NOMO-1 treated with DMSO at 0.1 percent for 48 hours (cell line): ENCODE data around the gene PARVA.
"Not testable (repeated sequence)": the region's sequence is repeated elsewhere in the genome, so short reads cannot be mapped to it uniquely, and the experiment has no call there.

Source experiments
- DNase-seq: peaks from one replicate; lab custom pipeline; 2025; ENCODE audit not compliant: unreplicated experiment; lab: John Stamatoyannopoulos, UW

Gene PARVA

GRCh38 chr11:12496181-12497025, 119.0 kb downstream of the PARVA start:
- no peak for DNase-seq

DNA sequence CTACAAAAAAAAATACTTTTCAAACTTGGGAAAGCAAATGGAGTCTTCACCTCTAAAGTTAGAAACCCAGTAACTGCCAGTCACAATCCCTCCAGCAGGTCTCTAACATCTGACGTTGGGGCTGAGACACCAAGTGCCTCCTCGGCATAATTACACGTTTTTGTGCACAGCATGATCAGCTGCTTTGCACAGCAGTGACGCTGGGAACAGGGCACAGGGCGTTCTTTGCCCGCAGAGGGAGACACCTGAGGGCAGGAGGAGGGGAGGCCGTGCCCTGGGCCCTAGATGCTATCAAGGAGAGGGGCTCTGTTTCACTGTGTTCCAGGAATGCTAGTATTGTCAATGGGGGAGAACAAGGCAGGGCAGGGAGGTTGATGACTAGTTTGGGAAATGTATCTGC, 120.1 kb downstream of the PARVA start:
- DNase-seq: no peak

- DNase-seq: no peak
These were observed 121.7 kb downstream of the PARVA start for GRCh38 chr11:12499071-12499470.

DNA sequence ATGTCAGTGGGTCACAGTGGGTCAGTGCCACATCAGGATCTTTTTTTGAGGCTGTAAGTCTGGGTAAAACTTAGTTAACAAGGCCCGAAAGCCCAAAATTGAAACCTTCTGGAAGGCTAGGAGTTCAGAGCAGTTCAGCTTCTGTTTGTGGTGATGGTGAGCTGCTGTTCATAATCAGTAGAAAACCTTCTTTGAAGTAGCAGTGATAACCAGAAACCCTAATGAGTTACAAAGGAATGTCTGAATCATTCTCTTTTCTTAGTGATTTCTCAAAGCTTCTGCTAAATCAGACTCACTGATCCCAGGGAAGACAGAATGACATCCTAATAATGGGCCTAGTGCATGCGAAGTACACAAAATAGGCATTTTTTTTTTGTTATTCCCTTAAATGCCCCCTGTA, 124.7 kb downstream of the PARVA start:
- DNase-seq: no peak

GRCh38 chr11:12503039-12503484, 125.7 kb downstream of the PARVA start:
- no peak for DNase-seq

DNA sequence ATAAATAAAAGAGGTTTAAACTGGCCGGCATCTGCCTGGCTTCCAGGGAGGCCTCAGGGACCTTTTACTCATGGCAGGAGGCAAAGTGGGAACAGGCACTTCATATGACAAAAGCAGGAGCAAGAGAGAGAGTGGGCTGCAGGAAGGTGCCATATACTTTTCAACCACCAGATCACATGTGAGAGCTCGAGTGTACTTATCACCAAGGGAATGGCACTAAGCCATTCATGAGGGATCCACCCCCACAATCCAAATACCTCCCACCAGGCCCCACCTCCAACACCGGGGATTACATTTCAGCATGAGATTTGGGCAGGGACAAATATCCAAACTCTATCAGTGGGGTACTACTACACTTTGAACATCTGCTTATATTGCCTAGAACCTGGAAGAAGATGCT, 126.5 kb downstream of the PARVA start:
- DNase-seq: no peak

DNA sequence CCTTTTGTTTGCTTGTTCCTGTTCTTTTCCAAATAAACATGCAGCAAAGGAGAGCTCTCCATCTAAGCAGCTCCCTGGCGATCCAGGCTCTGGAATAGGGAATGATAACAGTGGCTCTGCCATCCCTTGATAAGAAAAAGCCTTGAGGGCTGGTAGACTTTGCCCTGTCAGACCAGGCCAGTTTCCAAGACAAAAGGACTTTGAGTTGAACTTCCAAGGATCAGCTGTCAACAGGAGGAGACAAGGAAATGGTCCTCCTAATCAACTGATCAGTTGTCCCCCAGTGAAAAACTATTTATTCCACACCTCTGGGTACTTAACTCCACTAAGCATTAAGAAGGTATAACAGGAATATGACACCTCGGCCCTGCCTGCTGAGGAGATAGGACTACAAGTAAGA, 127.8 kb downstream of the PARVA start:
- DNase-seq: no peak

DNA sequence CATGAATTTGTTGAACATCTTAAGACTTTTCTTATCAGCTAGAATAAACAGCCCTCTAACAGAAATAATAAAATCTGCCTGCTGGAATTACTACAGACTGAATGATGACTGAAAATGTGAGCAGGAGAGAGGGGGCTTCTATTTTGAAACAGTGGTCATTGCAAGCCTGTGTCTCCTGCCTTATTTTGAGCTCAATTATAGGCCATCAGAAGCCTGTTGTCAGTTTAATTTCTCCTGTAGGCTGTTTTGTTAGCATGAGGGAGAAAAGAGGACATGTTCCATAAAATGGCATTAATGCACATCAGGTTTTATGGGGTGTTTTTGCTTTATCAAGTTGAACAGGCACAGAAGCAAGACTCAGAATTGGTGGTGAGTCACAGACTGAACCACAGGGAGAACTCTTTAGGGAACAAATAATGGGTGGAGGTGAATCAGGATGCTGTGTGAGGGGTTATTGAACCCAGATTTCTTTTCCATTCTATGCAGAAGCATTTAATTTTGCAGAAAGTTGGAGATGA, 129.1 kb downstream of the PARVA start:
- DNase-seq: no peak

GRCh38 chr11:12507391-12507790, 130.0 kb downstream of the PARVA start:
- DNase-seq: no peak

GRCh38 chr11:12508151-12508751, 130.9 kb downstream of the PARVA start:
- no peak for DNase-seq

DNA sequence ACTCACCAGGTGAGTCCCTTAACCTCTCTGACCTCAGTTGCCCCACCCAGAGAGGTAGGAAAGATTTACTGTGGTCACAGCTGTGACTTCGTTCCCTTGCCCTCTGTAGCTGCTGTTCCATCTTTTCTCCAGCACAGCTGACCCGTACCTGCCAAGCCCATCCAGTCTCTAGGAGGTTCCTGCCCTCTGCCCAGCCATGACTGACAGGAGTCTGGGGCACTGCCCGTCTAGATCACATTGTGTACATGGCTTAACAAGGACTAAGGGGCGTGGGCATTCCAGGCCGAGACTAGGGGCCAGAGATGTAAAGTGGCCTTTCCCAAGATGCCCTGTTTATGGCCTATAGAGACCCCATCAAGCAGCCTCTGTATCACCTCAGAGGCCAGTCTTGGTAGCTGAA, 132.0 kb downstream of the PARVA start:
- DNase-seq: no peak

DNA sequence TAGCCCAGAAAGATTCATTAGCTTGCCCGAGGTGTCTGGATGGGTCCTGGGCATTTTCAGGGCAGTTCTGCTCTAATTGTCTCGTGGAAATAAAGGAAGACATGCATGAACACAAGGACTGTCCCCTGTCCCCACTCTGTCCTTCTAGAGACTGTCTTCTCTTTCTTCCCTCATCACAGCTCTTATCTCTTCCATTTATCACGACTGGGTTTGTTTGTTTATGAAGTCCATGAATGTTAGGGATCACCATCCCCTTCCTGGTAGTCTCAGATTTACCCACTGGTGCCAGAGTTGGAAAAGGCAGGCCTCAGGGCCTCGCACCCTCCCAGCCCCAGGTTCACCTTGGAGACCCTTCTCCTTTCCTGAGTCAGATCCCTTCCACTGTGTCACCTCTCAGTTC, 134.8 kb downstream of the PARVA start:
- DNase-seq: no peak

GRCh38 chr11:12512826-12513395, 135.5 kb downstream of the PARVA start:
- DNase-seq: no peak

- no peak for DNase-seq
These were observed 139.2 kb downstream of the PARVA start for GRCh38 chr11:12516387-12517105.

DNA sequence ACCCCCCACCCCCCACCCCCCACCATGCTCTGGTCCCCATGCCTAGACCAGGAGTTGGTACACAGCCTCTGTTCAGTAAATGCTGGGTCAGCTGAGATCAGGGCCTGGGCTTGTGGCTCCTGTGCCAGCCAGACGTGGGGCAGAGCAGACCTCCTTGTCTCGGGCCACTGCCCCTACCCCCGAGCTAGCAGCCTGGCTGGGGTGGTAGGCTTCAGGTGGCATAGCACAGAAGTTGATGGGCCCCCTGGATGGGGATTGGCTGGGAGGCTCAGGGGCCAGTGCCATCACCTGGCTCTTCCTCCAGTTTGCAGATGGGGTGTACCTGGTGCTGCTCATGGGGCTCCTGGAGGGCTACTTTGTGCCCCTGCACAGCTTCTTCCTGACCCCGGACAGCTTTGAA, 139.9 kb downstream of the PARVA start:
- no peak for DNase-seq

DNA sequence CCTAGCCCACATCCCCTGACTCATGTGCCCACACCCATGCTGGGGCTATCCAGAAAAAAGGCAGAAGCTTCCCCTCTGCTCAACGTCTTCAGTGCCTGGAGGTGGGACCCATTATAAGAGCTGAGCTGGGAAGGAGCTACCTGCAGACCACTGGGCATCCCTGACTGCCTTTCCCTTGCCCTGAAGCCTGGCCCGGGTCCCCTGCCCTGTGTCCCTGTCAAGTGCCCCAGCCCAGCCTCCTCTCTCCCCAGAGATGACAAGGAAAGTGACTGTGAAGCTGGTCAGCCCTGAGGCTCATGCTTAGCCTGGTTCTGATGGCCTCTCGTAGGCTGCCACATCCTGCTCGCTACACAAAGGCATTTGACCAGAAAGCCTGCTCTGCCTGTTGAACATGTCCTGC, 140.4 kb downstream of the PARVA start:
- no peak for DNase-seq

DNA sequence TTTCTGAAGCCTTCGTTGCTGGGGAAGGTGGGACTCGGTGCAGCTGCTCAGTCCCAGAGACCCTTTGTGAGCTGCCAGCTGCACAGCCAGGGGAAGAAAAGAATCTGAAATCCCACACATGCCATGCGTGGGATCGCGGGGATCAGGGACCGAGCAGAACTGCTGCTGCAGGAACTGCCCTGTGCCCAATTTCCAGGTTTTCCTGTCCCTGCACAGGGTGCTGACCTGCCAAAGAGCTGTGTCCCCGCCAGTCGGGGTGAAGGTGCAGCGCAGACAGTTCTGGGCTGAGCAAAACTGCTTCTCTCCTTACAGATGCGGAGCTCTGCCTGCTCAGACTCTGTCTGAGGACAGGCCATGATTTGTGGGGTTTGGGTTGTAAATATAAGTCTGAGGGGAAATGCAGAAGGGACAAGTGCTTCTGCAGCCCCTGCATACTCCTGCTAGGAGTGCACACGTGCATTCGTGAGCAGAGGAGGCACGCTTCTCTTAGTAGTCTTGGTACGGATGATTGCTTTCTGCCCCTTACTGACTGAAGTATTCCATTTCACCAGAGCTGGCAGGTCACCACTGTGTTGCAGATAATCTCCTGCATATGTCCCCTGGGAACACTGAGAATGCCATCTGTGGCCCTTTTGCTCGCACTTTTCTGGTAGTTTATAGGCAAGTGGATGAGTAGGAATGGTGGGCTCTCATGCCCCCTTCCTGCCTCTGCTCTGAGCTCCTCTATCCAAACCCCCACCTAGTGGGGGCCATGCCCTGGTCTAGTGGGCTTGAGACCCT, 141.4 kb downstream of the PARVA start:
- DNase-seq: no peak

GRCh38 chr11:12520054-12520453, 142.7 kb downstream of the PARVA start:
- DNase-seq: no peak

DNA sequence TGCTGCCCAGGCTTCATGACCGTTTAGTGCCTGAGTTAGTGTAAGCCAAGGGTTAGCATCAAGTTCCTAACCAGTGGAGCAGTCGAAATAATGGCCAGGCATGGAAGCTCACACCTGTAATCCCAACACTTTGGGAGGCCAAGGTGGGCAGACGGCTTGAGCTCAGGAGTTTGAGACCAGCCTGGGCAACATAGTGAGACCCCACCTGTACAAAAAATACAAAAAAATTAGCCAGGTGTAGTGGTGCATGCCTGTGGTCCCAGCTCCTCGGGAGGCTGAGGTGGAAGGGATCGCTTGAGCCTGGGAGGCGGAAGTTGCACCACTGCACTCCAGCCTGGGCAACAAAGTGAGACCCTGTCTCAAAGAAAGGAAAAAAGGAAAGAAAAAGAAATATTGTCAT, 143.2 kb downstream of the PARVA start:
- DNase-seq: not testable (repeated sequence)

DNA sequence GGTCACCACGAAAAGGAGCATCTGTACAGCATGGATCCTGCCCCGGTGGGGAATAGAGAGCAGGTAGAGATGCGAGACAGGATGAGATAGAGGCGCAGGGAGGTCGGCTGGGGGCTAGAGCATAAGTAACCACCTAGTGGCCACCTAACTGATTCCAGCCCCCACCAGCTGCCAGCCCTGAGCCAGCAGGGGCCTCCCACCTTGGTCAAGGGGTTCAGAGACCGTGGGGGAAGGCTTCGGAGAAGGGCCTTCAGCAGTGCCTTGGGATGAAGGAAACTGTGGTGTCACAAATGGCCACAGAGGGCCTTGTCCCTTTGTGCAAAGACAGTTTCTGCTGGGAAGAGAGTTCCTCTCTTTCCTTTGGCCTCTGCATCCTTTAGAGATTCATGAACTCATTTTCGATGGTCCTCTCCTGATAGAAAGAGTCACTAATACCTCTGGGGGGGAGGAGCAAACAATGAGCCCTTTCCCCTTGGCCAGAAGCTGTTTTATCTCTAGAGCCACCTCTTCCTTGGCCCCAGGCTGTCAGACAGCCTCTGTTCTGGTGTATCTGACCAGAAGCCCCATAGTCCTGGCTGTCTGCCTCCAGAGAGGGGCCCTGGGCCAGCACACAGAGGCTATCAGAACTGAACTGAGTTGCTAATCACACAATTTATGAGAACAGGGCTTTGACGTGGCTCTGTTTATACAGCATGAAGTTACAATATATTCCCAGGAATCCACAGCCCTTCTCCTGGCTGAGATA, 146.0 kb downstream of the PARVA start:
- DNase-seq: no peak
